ENCODE results near the gene NLK.
"Not testable (repeated sequence)": the region's sequence is repeated elsewhere in the genome, so short reads cannot be mapped to it uniquely, and the experiment has no call there.

The NLK gene

GRCh38 chr17:28145348-28145747, 102.9 kb downstream of the NLK start:
- DNase-seq (ENCODE audit: low read depth, low spot score), result peak; percentile 28

GRCh38 chr17:28147017-28147416, 104.5 kb downstream of the NLK start:
- no peak for DNase-seq (ENCODE audit: low read depth, low spot score)
- in situ Hi-C loops (cut with HindIII; ENCODE audit: low sequenced_read_pairs), result no loop called here
- no peak overlapping the region for H3K4me3 ChIP-seq (ENCODE audit: low read depth, low read length)
- TF ChIP-seq, protein P1, sequence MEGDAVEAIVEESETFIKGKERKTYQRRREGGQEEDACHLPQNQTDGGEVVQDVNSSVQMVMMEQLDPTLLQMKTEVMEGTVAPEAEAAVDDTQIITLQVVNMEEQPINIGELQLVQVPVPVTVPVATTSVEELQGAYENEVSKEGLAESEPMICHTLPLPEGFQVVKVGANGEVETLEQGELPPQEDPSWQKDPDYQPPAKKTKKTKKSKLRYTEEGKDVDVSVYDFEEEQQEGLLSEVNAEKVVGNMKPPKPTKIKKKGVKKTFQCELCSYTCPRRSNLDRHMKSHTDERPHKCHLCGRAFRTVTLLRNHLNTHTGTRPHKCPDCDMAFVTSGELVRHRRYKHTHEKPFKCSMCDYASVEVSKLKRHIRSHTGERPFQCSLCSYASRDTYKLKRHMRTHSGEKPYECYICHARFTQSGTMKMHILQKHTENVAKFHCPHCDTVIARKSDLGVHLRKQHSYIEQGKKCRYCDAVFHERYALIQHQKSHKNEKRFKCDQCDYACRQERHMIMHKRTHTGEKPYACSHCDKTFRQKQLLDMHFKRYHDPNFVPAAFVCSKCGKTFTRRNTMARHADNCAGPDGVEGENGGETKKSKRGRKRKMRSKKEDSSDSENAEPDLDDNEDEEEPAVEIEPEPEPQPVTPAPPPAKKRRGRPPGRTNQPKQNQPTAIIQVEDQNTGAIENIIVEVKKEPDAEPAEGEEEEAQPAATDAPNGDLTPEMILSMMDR (IDR thresholded peaks at IDR 0.05; ENCODE audit: low read depth, low read length), result no peak

More at GRCh38 chr17:28145348-28145747, 102.9 kb downstream of the NLK start:
- TF ChIP-seq, protein P1 (IDR thresholded peaks at IDR 0.05; ENCODE audit: low read depth, low read length), result no peak
- in situ Hi-C loops (cut with HindIII; ENCODE audit: low sequenced_read_pairs), result no loop called here
- H3K4me3 ChIP-seq (ENCODE audit: low read depth, low read length), result no peak overlapping the region

DNA sequence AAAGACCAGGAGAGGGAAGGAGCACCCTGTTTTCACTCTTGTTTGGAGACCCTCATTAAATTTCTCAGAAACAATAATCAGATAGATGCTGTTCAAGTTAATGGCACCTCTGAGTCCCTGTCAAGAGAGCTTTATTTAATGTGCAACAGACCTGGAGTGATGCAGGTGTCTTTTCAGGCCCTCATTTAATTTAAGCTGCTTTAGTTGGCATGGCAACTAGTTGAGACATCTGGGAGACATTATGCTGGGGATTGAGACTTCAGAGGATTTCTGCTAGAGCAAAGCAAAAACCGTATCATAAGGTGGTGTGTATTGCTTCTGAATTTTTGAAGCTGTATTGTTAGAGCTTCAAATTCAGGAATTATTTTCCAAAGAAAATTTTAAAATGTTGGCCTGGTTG, 108.5 kb downstream of the NLK start:
- no peak for DNase-seq (ENCODE audit: low read depth, low spot score)
- in situ Hi-C loops (cut with HindIII; ENCODE audit: low sequenced_read_pairs), result no loop called here
- TF ChIP-seq, protein P1 (IDR thresholded peaks at IDR 0.05; ENCODE audit: low read depth, low read length), result no peak
- no peak overlapping the region for H3K4me3 ChIP-seq (ENCODE audit: low read depth, low read length)

DNA sequence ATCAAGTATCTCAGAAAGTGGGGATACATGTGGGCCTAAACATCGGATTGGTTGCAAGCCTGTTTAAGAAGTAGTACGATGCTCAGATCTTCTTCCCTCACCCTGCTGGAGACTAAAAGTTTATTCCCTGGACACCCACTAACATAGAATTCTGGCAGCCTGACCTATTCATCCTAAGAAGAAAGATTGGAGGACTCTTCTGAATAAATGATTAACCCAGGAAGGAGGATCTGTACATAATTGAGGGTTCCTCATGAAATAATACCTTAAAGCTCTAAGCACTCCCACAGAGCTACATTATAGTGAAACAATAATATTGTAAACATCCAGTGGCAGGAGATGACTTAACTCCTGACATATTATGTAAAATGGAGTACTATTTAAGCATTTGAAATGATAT, 111.7 kb downstream of the NLK start:
- no peak for DNase-seq (ENCODE audit: low read depth, low spot score)
- in situ Hi-C loops (cut with HindIII; ENCODE audit: low sequenced_read_pairs), result no loop called here
- TF ChIP-seq, protein P1 (IDR thresholded peaks at IDR 0.05; ENCODE audit: low read depth, low read length), result no peak
- no peak overlapping the region for H3K4me3 ChIP-seq (ENCODE audit: low read depth, low read length)

DNA sequence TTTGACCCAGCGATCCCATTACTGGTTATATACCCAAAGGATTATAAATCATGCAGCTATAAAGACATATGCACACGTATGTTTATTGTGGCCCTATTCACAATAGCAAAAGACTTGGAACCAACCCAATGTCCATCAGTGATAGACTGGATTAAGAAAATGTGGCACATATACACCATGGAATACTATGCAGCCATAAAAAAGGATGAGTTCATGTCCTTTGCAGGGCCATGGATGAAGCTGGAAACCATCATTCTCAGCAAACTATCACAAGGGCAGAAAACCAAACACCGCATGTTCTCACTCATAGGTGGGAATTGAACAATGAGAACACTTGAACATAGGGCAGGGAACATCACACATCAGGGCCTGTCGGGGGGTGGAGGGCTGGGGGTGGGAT, 112.9 kb downstream of the NLK start:
- H3K4me3 ChIP-seq (ENCODE audit: low read depth, low read length); in situ Hi-C loops (cut with HindIII; ENCODE audit: low sequenced_read_pairs): not testable (repeated sequence)

GRCh38 chr17:28159004-28159403, 116.5 kb downstream of the NLK start:
- in situ Hi-C loops (cut with HindIII; ENCODE audit: low sequenced_read_pairs), result no loop called here
- DNase-seq (ENCODE audit: low read depth, low spot score), result no peak
- TF ChIP-seq, protein P1 (IDR thresholded peaks at IDR 0.05; ENCODE audit: low read depth, low read length), result no peak
- H3K4me3 ChIP-seq (ENCODE audit: low read depth, low read length), result no peak overlapping the region

More for the DNA sequence above, 112.9 kb downstream of the NLK start:
- not testable (repeated sequence) for DNase-seq (ENCODE audit: low read depth, low spot score)

GRCh38 chr17:28159924-28160323, 117.4 kb downstream of the NLK start:
- TF ChIP-seq, protein P1 (IDR thresholded peaks at IDR 0.05; ENCODE audit: low read depth, low read length), result no peak
- in situ Hi-C loops (cut with HindIII; ENCODE audit: low sequenced_read_pairs), result no loop called here
- H3K4me3 ChIP-seq (ENCODE audit: low read depth, low read length), result no peak overlapping the region
- no peak for DNase-seq (ENCODE audit: low read depth, low spot score)

Data from astrocyte of the spinal cord (primary cell).